ENCODE data around the gene RALGPS1.

- TF ChIP-seq CTCF (IDR thresholded peaks at IDR 0.05), result no peak
- no peak for TF ChIP-seq POLR2A (IDR thresholded peaks at IDR 0.05)
Observed at GRCh38 chr9:127020802-127021078, 106.2 kb downstream of the RALGPS1 start.
